NK-92 (cell line): ENCODE measurements around the gene ALK.

Experiments used
- DNase-seq: peaks from one replicate; lab custom pipeline; 2025; ENCODE audit not compliant: unreplicated experiment; lab: John Stamatoyannopoulos, UW

ALK gene

GRCh38 chr2:29544917-29545316 lies 376.5 kb downstream of the ALK start:
- no peak for DNase-seq

GRCh38 chr2:29544031-29544430 lies 377.4 kb downstream of the ALK start:
- DNase-seq: no peak

- no peak for DNase-seq
Measured at GRCh38 chr2:29535188-29535587, 386.2 kb downstream of the ALK start.

- no peak for DNase-seq
Measured at GRCh38 chr2:29532436-29532835, 388.9 kb downstream of the ALK start.

- DNase-seq: no peak
Measured at GRCh38 chr2:29531626-29532025, 389.8 kb downstream of the ALK start.

GRCh38 chr2:29530281-29530680 lies 391.1 kb downstream of the ALK start:
- no peak for DNase-seq

GRCh38 chr2:29528891-29529520 lies 392.4 kb downstream of the ALK start:
- no peak for DNase-seq

- no peak for DNase-seq
Measured at GRCh38 chr2:29528371-29528770, 393.0 kb downstream of the ALK start.

- DNase-seq: no peak
Measured at GRCh38 chr2:29527947-29528346, 393.4 kb downstream of the ALK start.

- no peak for DNase-seq
Measured at GRCh38 chr2:29526587-29527586, 394.5 kb downstream of the ALK start.

GRCh38 chr2:29525921-29526320 lies 395.5 kb downstream of the ALK start:
- no peak for DNase-seq

GRCh38 chr2:29524652-29525051 lies 396.7 kb downstream of the ALK start:
- no peak for DNase-seq

GRCh38 chr2:29522951-29523669 lies 398.3 kb downstream of the ALK start:
- no peak for DNase-seq

- DNase-seq: no peak
Measured at GRCh38 chr2:29520001-29520400, 401.4 kb downstream of the ALK start.

GRCh38 chr2:29519338-29519925 lies 402.0 kb downstream of the ALK start:
- no peak for DNase-seq

- no peak for DNase-seq
Measured at GRCh38 chr2:29518646-29519337, 402.6 kb downstream of the ALK start.

- DNase-seq: no peak
Measured at GRCh38 chr2:29518010-29518409, 403.4 kb downstream of the ALK start.

- no peak for DNase-seq
Measured at GRCh38 chr2:29517413-29517812, 404.0 kb downstream of the ALK start.

- DNase-seq: no peak
Measured at GRCh38 chr2:29516767-29517166, 404.6 kb downstream of the ALK start.

GRCh38 chr2:29509878-29510277 lies 411.5 kb downstream of the ALK start:
- DNase-seq: no peak

- DNase-seq: no peak
Measured at GRCh38 chr2:29509397-29509796, 412.0 kb downstream of the ALK start.
